HEK293 (cell line): ENCODE data around the gene CRYBA1.
A peak's percentile ranks its signal among the peaks of the same experiment; 100 is the strongest.

Experiments used
- CTCF ChIA-PET: fragments of 350-600 bp; formaldehyde crosslinking; extraction: SDS; loops from one replicate; lab custom pipeline; 2021; ENCODE audit warnings: antibody characterized with exemption; lab: Yijun Ruan, JAX
- POLR2A ChIA-PET: fragments of 300-600 bp; formaldehyde crosslinking; extraction: SDS; loops from one replicate; lab custom pipeline; 2020; ENCODE audit warnings: antibody characterized with exemption, inconsistent platforms; lab: Yijun Ruan, JAX
- H3K27ac ChIP-seq: fragments of 200-500 bp; sonication (Bioruptor generic); 2 replicates; pipeline ENCODE4 v1.5.1; 2014; ENCODE audit warnings: low read depth, low read length, control low read depth, inconsistent platforms; ENCODE audit errors: extremely low read depth
- H3K36me3 ChIP-seq, 2 experiments: fragments of 200-500 bp in 1 of 2; sonication (Bioruptor generic) in 1 of 2; 1 replicate in 1 of 2; 2 replicates in 1 of 2; pipeline ENCODE4 v1.5.1; 2014 to 2017; ENCODE audit warnings: inconsistent platforms in 2 of 2, low read length in 2 of 2; ENCODE audit not compliant: control insufficient read depth in 2 of 2, insufficient read depth in 1 of 2
- H3K4me1 ChIP-seq: fragments of 200-500 bp; sonication (Bioruptor generic); 2 replicates; pipeline ENCODE4 v1.5.1; 2014; ENCODE audit warnings: mild to moderate bottlenecking, low read length, inconsistent platforms; ENCODE audit not compliant: control insufficient read depth, insufficient read depth
- H3K4me3 ChIP-seq: 2 replicates; pipeline ENCODE4 v1.5.1; 2011; ENCODE audit warnings: low read depth, mild to moderate bottlenecking, control low read depth, low read length, moderate library complexity
- H3K9me3 ChIP-seq: fragments of 200-500 bp; sonication (Bioruptor generic); 2 replicates; pipeline ENCODE4 v1.5.1; 2014; ENCODE audit warnings: low read depth, low read length, inconsistent platforms; ENCODE audit not compliant: control insufficient read depth, insufficient read depth
- HOXC10 ChIP-seq: sonication (generic); formaldehyde crosslinking; IDR thresholded peaks from 2 replicates; pipeline ENCODE4 v1.8.1; 2023; ENCODE audit warnings: mild to moderate bottlenecking, missing genetic modification reagents
- SP2 ChIP-seq: fragments of 450-650 bp; formaldehyde crosslinking; IDR thresholded peaks from 2 replicates; pipeline ENCODE4 v1.5.1; 2016; ENCODE audit warnings: missing biosample characterization, missing genetic modification characterization
- ZBTB17 ChIP-seq: fragments of 450-650 bp; formaldehyde crosslinking; IDR thresholded peaks from 2 replicates; pipeline ENCODE4 v1.5.1; 2016; ENCODE audit warnings: missing biosample characterization, missing genetic modification characterization
- ZNF121 ChIP-seq: fragments of 450-650 bp; formaldehyde crosslinking; IDR thresholded peaks from 2 replicates; pipeline ENCODE4 v1.5.1; 2016; ENCODE audit warnings: missing biosample characterization, missing genetic modification characterization
- ZNF132 ChIP-seq: fragments of 450-650 bp; formaldehyde crosslinking; IDR thresholded peaks from 2 replicates; pipeline ENCODE4 v1.5.1; 2017; ENCODE audit warnings: missing biosample characterization, missing genetic modification characterization, borderline replicate concordance
- ZNF133 ChIP-seq: fragments of 450-650 bp; formaldehyde crosslinking; IDR thresholded peaks from 2 replicates; pipeline ENCODE4 v1.5.1; 2016; ENCODE audit warnings: missing biosample characterization, missing genetic modification characterization
- ZNF184 ChIP-seq: fragments of 450-650 bp; IDR thresholded peaks from 2 replicates; pipeline ENCODE4 v1.5.1; 2018; ENCODE audit warnings: missing biosample characterization, mild to moderate bottlenecking, missing genetic modification characterization
- ZNF2 ChIP-seq: fragments of 450-650 bp; formaldehyde crosslinking; IDR thresholded peaks from 2 replicates; pipeline ENCODE4 v1.5.1; 2016; ENCODE audit warnings: missing biosample characterization, missing genetic modification characterization
- ZNF239 ChIP-seq: fragments of 450-650 bp; formaldehyde crosslinking; IDR thresholded peaks from 2 replicates; pipeline ENCODE4 v1.5.1; 2016; ENCODE audit warnings: missing biosample characterization, missing genetic modification characterization
- ZNF394 ChIP-seq: fragments of 450-650 bp; formaldehyde crosslinking; IDR thresholded peaks from 2 replicates; pipeline ENCODE4 v1.5.1; 2016; ENCODE audit warnings: missing biosample characterization, missing genetic modification characterization, mild to moderate bottlenecking, moderate library complexity, borderline replicate concordance
- ZNF561 ChIP-seq: fragments of 450-650 bp; IDR thresholded peaks from 2 replicates; pipeline ENCODE4 v1.5.1; 2018; ENCODE audit warnings: missing biosample characterization, missing genetic modification characterization, borderline replicate concordance
- ZNF629 ChIP-seq: fragments of 450-650 bp; formaldehyde crosslinking; IDR thresholded peaks from 2 replicates; pipeline ENCODE4 v1.5.1; 2017; ENCODE audit warnings: missing biosample characterization, missing genetic modification characterization
- ZNF704 ChIP-seq: fragments of 450-650 bp; formaldehyde crosslinking; IDR thresholded peaks from 2 replicates; pipeline ENCODE4 v1.5.1; 2016; ENCODE audit warnings: missing biosample characterization, missing genetic modification characterization
- ZNF843 ChIP-seq: fragments of 450-650 bp; formaldehyde crosslinking; IDR thresholded peaks from 2 replicates; pipeline ENCODE4 v1.5.1; 2016; ENCODE audit warnings: missing biosample characterization, missing genetic modification characterization
- ZSCAN4 ChIP-seq: fragments of 450-650 bp; formaldehyde crosslinking; IDR thresholded peaks from 2 replicates; pipeline ENCODE4 v1.5.1; 2017; ENCODE audit warnings: missing biosample characterization, missing genetic modification characterization
- TF ChIP-seq, protein P1 (sequence below): fragments of 450-650 bp; IDR thresholded peaks from 2 replicates; pipeline ENCODE4 v1.5.1; 2018; ENCODE audit warnings: missing biosample characterization, missing genetic modification characterization
- TF ChIP-seq, protein P2 (sequence below): fragments of 450-650 bp; IDR thresholded peaks from 2 replicates; pipeline ENCODE4 v1.5.1; 2018; ENCODE audit warnings: missing biosample characterization, mild to moderate bottlenecking, missing genetic modification characterization
- TF ChIP-seq, protein P3 (sequence below): fragments of 450-650 bp; formaldehyde crosslinking; IDR thresholded peaks from 2 replicates; pipeline ENCODE4 v1.5.1; 2016; ENCODE audit warnings: missing biosample characterization, missing genetic modification characterization
- TF ChIP-seq, protein P4 (sequence below): fragments of 450-650 bp; formaldehyde crosslinking; IDR thresholded peaks from 2 replicates; pipeline ENCODE4 v1.5.1; 2016; ENCODE audit warnings: missing biosample characterization, missing genetic modification characterization
- TF ChIP-seq, protein P5 (sequence below): fragments of 450-650 bp; formaldehyde crosslinking; IDR thresholded peaks from 2 replicates; pipeline ENCODE4 v1.5.1; 2017; ENCODE audit warnings: missing biosample characterization, mild to moderate bottlenecking, missing genetic modification characterization, moderate library complexity

CRYBA1 gene

DNA sequence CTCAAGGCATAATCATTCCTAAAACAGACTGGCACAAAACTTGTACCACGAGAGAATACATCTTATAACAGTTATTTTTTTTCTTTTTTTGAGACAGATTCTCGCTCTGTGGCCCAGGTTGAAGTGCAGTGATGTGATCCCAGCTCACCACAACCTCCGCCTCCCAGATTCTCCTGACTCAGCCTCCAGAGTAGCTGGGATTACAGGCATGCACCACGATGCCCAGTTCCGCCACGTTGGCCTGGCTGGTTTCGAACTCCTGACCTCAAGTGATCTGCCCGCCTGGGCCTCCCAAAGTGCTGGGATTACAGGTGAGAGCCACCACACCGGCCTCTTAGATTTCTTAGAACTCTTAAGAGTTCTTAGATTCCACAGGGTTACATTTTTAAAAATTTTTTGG is 43.2 kb downstream of the CRYBA1 start:
- peaks cover 58 to 62% of the 10 kb centered on the region in 2 experiments for H3K36me3 ChIP-seq
- TF ChIP-seq ZNF843 (no peak), ZNF121 (tag by site-specific recombination) (no peak), ZNF239 (tag by site-specific recombination) (no peak), ZNF704 (tag by site-specific recombination) (no peak), SP2 (tag by site-specific recombination) (no peak), ZNF561 (no peak), ZBTB17 (tag by site-specific recombination) (no peak)
- CTCF ChIA-PET: interaction anchor here (0.6 to 3.5 kb wide), 9 partner anchors 9 to 166 kb away, joined by 3 to 36 read pairs (median 18); no protein-coding TSS in a partner anchor
- no peak overlapping the region for H3K4me3 ChIP-seq
- no peak overlapping the region for H3K27ac ChIP-seq
- POLR2A ChIA-PET: interaction anchor here (1.3 kb wide), 1 partner anchor 84 kb away, joined by 3 read pairs; no protein-coding TSS in a partner anchor
- H3K9me3 ChIP-seq: no peaks in the 10 kb centered on the region
- H3K4me1 ChIP-seq: peaks cover 9% of the 10 kb centered on the region

DNA sequence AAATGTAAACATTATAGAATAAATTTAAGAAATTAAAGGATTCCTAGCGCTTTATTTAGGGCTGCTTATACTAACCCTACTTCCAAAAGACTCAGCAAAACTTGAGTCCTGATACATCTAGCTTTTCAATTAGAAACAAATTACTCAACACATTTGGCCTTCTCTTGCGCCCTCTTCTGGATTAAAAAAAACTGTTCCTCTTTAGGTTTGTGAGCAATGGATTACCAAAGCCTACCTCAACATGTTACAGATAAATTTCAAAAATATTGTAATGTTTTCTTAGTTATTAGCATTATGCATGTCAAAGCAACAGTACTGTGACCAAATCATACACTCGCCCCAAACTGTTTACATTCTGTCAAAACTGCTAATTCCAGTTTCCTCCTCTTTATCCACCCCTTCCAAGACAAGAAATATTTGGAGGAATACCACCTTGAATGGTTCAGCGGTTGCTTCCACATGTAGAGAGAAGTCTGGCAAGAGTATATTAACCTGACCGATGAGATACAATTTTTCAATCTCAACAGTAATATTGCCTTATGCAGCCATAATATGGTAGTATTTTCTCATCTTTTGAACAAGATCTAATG is 44.6 kb downstream of the CRYBA1 start:
- Histone ChIP-seq H3K4me3 (peak overlapping the region; percentile 86), H3K9me3 (no peaks in the 10 kb centered on the region), H3K4me1 (peaks cover 11% of the 10 kb centered on the region), H3K27ac (peak overlapping the region; percentile 99; the same call in 1 of the 2 replicates), H3K36me3 (peaks cover 44 to 48% of the 10 kb centered on the region in 2 experiments)
- POLR2A ChIA-PET: interaction anchor here (0.5 to 1.8 kb wide), 5 partner anchors 26 to 419 kb away, joined by 3 to 12 read pairs (median 8); partner anchors contain the start of gene TAOK1
- CTCF ChIA-PET: interaction anchor here (0.6 to 3.5 kb wide), 29 partner anchors 10 to 301 kb away, joined by 3 to 36 read pairs (median 4); no protein-coding TSS in a partner anchor
- no peak for TF ChIP-seq ZNF133 (tag by site-specific recombination)
- no peak for TF ChIP-seq ZSCAN4 (tag by site-specific recombination)
- TF ChIP-seq, protein P1, sequence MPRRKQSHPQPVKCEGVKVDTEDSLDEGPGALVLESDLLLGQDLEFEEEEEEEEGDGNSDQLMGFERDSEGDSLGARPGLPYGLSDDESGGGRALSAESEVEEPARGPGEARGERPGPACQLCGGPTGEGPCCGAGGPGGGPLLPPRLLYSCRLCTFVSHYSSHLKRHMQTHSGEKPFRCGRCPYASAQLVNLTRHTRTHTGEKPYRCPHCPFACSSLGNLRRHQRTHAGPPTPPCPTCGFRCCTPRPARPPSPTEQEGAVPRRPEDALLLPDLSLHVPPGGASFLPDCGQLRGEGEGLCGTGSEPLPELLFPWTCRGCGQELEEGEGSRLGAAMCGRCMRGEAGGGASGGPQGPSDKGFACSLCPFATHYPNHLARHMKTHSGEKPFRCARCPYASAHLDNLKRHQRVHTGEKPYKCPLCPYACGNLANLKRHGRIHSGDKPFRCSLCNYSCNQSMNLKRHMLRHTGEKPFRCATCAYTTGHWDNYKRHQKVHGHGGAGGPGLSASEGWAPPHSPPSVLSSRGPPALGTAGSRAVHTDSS: no peak
- TF ChIP-seq, protein P2, sequence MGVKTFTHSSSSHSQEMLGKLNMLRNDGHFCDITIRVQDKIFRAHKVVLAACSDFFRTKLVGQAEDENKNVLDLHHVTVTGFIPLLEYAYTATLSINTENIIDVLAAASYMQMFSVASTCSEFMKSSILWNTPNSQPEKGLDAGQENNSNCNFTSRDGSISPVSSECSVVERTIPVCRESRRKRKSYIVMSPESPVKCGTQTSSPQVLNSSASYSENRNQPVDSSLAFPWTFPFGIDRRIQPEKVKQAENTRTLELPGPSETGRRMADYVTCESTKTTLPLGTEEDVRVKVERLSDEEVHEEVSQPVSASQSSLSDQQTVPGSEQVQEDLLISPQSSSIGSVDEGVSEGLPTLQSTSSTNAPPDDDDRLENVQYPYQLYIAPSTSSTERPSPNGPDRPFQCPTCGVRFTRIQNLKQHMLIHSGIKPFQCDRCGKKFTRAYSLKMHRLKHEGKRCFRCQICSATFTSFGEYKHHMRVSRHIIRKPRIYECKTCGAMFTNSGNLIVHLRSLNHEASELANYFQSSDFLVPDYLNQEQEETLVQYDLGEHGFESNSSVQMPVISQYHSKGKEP (tag by site-specific recombination): no peak; the same call in 1 of the 2 replicates
- TF ChIP-seq, protein P3, sequence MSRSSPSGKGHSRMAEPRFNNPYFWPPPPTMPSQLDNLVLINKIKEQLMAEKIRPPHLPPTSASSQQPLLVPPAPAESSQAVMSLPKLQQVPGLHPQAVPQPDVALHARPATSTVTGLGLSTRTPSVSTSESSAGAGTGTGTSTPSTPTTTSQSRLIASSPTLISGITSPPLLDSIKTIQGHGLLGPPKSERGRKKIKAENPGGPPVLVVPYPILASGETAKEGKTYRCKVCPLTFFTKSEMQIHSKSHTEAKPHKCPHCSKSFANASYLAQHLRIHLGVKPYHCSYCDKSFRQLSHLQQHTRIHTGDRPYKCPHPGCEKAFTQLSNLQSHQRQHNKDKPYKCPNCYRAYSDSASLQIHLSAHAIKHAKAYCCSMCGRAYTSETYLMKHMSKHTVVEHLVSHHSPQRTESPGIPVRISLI (tag by site-specific recombination): no peak
- TF ChIP-seq ZNF132: no peak
- no peak for TF ChIP-seq ZNF629
- TF ChIP-seq, protein P4, sequence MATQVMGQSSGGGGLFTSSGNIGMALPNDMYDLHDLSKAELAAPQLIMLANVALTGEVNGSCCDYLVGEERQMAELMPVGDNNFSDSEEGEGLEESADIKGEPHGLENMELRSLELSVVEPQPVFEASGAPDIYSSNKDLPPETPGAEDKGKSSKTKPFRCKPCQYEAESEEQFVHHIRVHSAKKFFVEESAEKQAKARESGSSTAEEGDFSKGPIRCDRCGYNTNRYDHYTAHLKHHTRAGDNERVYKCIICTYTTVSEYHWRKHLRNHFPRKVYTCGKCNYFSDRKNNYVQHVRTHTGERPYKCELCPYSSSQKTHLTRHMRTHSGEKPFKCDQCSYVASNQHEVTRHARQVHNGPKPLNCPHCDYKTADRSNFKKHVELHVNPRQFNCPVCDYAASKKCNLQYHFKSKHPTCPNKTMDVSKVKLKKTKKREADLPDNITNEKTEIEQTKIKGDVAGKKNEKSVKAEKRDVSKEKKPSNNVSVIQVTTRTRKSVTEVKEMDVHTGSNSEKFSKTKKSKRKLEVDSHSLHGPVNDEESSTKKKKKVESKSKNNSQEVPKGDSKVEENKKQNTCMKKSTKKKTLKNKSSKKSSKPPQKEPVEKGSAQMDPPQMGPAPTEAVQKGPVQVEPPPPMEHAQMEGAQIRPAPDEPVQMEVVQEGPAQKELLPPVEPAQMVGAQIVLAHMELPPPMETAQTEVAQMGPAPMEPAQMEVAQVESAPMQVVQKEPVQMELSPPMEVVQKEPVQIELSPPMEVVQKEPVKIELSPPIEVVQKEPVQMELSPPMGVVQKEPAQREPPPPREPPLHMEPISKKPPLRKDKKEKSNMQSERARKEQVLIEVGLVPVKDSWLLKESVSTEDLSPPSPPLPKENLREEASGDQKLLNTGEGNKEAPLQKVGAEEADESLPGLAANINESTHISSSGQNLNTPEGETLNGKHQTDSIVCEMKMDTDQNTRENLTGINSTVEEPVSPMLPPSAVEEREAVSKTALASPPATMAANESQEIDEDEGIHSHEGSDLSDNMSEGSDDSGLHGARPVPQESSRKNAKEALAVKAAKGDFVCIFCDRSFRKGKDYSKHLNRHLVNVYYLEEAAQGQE (tag by site-specific recombination): no peak
- TF ChIP-seq ZNF184: 0 out of 2 replicates have a peak, but pooled peaks have one; percentile 37
- TF ChIP-seq ZNF394: peak; percentile 10; the same call in 1 of the 2 replicates
- TF ChIP-seq, protein P5, sequence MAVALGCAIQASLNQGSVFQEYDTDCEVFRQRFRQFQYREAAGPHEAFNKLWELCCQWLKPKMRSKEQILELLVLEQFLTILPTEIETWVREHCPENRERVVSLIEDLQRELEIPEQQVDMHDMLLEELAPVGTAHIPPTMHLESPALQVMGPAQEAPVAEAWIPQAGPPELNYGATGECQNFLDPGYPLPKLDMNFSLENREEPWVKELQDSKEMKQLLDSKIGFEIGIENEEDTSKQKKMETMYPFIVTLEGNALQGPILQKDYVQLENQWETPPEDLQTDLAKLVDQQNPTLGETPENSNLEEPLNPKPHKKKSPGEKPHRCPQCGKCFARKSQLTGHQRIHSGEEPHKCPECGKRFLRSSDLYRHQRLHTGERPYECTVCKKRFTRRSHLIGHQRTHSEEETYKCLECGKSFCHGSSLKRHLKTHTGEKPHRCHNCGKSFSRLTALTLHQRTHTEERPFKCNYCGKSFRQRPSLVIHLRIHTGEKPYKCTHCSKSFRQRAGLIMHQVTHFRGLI: no peak
- peak; percentile 52; the same call in 1 of the 2 replicates for TF ChIP-seq ZNF2
- no peak for TF ChIP-seq HOXC10 (CRISPR knock-in tag)
